ENCODE measurements around the gene HAO1. TPM values are rescaled to one million over a fixed set of nuclear protein-coding genes. Genes with fewer than 3 reads are reported as not detected.

The HAO1 gene
- total and polyA plus RNA-seq, 2 of the 4 experiments (the other 2 are of a cell fraction), result not detected

DNA sequence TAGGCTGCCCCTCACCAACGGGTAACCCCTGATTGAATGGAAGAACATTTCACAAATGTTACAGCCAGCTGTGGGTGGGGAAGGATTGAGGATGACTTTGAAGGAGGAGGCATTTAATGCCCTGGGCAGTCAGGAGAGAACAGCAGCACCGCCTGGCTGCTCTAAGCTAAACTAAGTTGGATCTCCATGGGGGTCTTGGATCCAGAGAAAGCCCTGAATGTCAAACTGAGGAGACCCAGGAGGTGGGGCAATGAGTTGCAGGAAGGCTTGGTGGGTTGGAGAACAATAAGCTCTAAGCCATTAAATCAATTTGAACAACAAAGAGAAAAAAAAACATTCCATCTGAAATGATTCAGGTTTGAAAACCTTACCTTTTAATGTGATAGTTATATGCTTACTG, 43.9 kb upstream of the HAO1 start:
- no peak overlapping the region for H2BK120ac ChIP-seq (ENCODE audit: low read depth, low read length)
- no peak overlapping the region for H2BK20ac ChIP-seq (ENCODE audit: low read depth, low read length)
- H2AFZ ChIP-seq (replicated peaks; ENCODE audit: low read length, poor library complexity), result no peak overlapping the region
- H2BK15ac ChIP-seq (ENCODE audit: low read depth, low read length), result no peak overlapping the region
- ChIA-PET POLR2A (ENCODE audit: unreplicated experiment) (no interaction called here), CTCF (no interaction called here)
- no TSS peak for BruUV-seq (replicated peaks)
- dilution Hi-C loops (cut with HindIII; ENCODE audit: low sequenced_read_pairs, unreplicated experiment) (no loop called here), intact Hi-C loops (cut with micrococcal nuclease) (no loop called here), in situ Hi-C loops (cut with MboI; ENCODE audit: low sequenced_read_pairs) (no loop called here)
- no peak overlapping the region for H2AK9ac ChIP-seq (replicated peaks; ENCODE audit: low read depth, low read length, poor library complexity)
- H3K4ac ChIP-seq (ENCODE audit: low read depth, low read length), result no peak overlapping the region
- no peak overlapping the region for H3K9ac ChIP-seq (ENCODE audit: low read depth, low read length)
- H4K5ac ChIP-seq (ENCODE audit: low read depth, low read length), result no peak overlapping the region
- no peak overlapping the region for H3K14ac ChIP-seq (replicated peaks; ENCODE audit: low read depth, low read length)
- H4K20me1 ChIP-seq (ENCODE audit: insufficient read depth, low read length), result no peaks in the 10 kb centered on the region
- H3K9me1 ChIP-seq (ENCODE audit: insufficient read depth, low read length), result peaks cover 3% of the 10 kb centered on the region; the same call in 1 of the 2 replicates
- TF ChIP-seq RAD21 (IDR thresholded peaks at IDR 0.05; ENCODE audit: low read length), result no peak
- TF ChIP-seq MAFK (IDR thresholded peaks at IDR 0.05; ENCODE audit: low read depth, low read length), result no peak
- no peak for TF ChIP-seq NFE2L2 (IDR thresholded peaks at IDR 0.05; ENCODE audit: low read depth, low read length)
- TF ChIP-seq, protein P1, sequence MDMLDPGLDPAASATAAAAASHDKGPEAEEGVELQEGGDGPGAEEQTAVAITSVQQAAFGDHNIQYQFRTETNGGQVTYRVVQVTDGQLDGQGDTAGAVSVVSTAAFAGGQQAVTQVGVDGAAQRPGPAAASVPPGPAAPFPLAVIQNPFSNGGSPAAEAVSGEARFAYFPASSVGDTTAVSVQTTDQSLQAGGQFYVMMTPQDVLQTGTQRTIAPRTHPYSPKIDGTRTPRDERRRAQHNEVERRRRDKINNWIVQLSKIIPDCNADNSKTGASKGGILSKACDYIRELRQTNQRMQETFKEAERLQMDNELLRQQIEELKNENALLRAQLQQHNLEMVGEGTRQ (IDR thresholded peaks at IDR 0.05; ENCODE audit: low read depth, low read length), result no peak
- no peak for TF ChIP-seq RFX5 (IDR thresholded peaks at IDR 0.05; ENCODE audit: low read depth, low read length)
- no peak for TF ChIP-seq MXI1 (IDR thresholded peaks at IDR 0.05; ENCODE audit: borderline replicate concordance, low read depth, low read length)
- no peak for TF ChIP-seq SMC3 (IDR thresholded peaks at IDR 0.05; ENCODE audit: low read depth, low read length)
- TF ChIP-seq, protein P2, sequence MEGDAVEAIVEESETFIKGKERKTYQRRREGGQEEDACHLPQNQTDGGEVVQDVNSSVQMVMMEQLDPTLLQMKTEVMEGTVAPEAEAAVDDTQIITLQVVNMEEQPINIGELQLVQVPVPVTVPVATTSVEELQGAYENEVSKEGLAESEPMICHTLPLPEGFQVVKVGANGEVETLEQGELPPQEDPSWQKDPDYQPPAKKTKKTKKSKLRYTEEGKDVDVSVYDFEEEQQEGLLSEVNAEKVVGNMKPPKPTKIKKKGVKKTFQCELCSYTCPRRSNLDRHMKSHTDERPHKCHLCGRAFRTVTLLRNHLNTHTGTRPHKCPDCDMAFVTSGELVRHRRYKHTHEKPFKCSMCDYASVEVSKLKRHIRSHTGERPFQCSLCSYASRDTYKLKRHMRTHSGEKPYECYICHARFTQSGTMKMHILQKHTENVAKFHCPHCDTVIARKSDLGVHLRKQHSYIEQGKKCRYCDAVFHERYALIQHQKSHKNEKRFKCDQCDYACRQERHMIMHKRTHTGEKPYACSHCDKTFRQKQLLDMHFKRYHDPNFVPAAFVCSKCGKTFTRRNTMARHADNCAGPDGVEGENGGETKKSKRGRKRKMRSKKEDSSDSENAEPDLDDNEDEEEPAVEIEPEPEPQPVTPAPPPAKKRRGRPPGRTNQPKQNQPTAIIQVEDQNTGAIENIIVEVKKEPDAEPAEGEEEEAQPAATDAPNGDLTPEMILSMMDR (conservative IDR thresholded peaks at IDR 0.05; ENCODE audit: low read depth, low read length), result no peak
- TF ChIP-seq RCOR1 (IDR thresholded peaks at IDR 0.05; ENCODE audit: insufficient replicate concordance, low read length), result no peak
- TF ChIP-seq, protein P3, sequence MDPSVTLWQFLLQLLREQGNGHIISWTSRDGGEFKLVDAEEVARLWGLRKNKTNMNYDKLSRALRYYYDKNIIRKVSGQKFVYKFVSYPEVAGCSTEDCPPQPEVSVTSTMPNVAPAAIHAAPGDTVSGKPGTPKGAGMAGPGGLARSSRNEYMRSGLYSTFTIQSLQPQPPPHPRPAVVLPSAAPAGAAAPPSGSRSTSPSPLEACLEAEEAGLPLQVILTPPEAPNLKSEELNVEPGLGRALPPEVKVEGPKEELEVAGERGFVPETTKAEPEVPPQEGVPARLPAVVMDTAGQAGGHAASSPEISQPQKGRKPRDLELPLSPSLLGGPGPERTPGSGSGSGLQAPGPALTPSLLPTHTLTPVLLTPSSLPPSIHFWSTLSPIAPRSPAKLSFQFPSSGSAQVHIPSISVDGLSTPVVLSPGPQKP (IDR thresholded peaks at IDR 0.05; ENCODE audit: borderline replicate concordance, low read depth, low read length), result no peak
- whole genome bisulfite sequencing, 2 experiments (ENCODE audit: extremely low coverage in 2 of 2, insufficient read length in 1 of 2), result no CpG with 5 or more reads among the region's 2 CpGs
- no peak overlapping the region for H2BK5ac ChIP-seq (ENCODE audit: low read depth, low read length, poor library complexity, severe bottlenecking)
- H3K36me3 ChIP-seq (ENCODE audit: control insufficient read depth, insufficient read depth, low read length), result peaks cover 5% of the 10 kb centered on the region; the same call in 1 of the 2 replicates
- peaks cover 3% of the 10 kb centered on the region; the same call in 1 of the 2 replicates for H3K4me1 ChIP-seq (ENCODE audit: control insufficient read depth, insufficient read depth, low read length)
- no peak for ATAC-seq (ENCODE audit: low read depth)
- no peak overlapping the region for H2AK5ac ChIP-seq (ENCODE audit: low read depth, low read length)
- no peaks in the 10 kb centered on the region for H3K79me1 ChIP-seq (ENCODE audit: low read depth in 1 of 2, low read length in 2 of 2)
- no peak overlapping the region for H4K8ac ChIP-seq (ENCODE audit: low read depth in 2 of 2, low read length in 2 of 2)
- no peak overlapping the region for H3K4me3 ChIP-seq (ENCODE audit: insufficient read depth, low read depth, low read length)
- no peak overlapping the region for H3K23ac ChIP-seq (ENCODE audit: low read depth, low read length)
- no peak overlapping the region for H3K56ac ChIP-seq (ENCODE audit: extremely low read depth, insufficient read depth, low read length)
- no peak overlapping the region for H3K4me2 ChIP-seq (ENCODE audit: low read depth, low read length)
- no peak overlapping the region for H3K27ac ChIP-seq (ENCODE audit: insufficient read depth, low read length)
- H3K9me3 ChIP-seq (ENCODE audit: control insufficient read depth, insufficient read depth, low read length), result no peaks in the 10 kb centered on the region
- no peak overlapping the region for H3K18ac ChIP-seq (ENCODE audit: low read depth, low read length)
- no peak overlapping the region for H4K91ac ChIP-seq (ENCODE audit: insufficient read depth, low read depth, low read length)
- DNase-seq, result no peak
- no peaks in the 10 kb centered on the region for H3K27me3 ChIP-seq (ENCODE audit: control insufficient read depth, insufficient read depth, low read length)

Data from IMR-90 (cell line).